Measurements from ENCODE around the gene ASB13. TPM values are rescaled to one million over a fixed set of nuclear protein-coding genes. Genes with fewer than 3 reads are reported as not detected.

ASB13 gene
- total RNA-seq, 1 donor = 14.8 TPM

GRCh38 chr10:5679606-5680005 is 13.2 kb upstream of the ASB13 start:
- peaks cover 5% of the 10 kb centered on the region for H3K4me1 ChIP-seq (ENCODE audit: insufficient read depth, low read length)
- no peak overlapping the region for H2AFZ ChIP-seq (ENCODE audit: low read length)
- H3K79me2 ChIP-seq (ENCODE audit: insufficient read depth, low read length) = no peaks in the 10 kb centered on the region
- peak; percentile 83 for DNase-seq (ENCODE audit: insufficient read length, low spot score, missing footprints)
- H4K20me1 ChIP-seq (ENCODE audit: insufficient read depth, low read length) = no peaks in the 10 kb centered on the region
- peak; percentile 46 for TF ChIP-seq CTCF (IDR thresholded peaks at IDR 0.05; ENCODE audit: extremely low read depth, low read depth, low read length)
- H3K27ac ChIP-seq (ENCODE audit: low read depth, low read length) = no peak overlapping the region
- H3K4me2 ChIP-seq (ENCODE audit: insufficient read depth, low read length) = no peak overlapping the region
- no peaks in the 10 kb centered on the region for H3K36me3 ChIP-seq (ENCODE audit: insufficient read depth, low read length)
- H3K4me3 ChIP-seq (ENCODE audit: insufficient read depth, low read length) = no peak overlapping the region
- no peaks in the 10 kb centered on the region for H3K9me3 ChIP-seq (ENCODE audit: low read depth, low read length)
- peaks cover 8% of the 10 kb centered on the region for H3K27me3 ChIP-seq (ENCODE audit: insufficient read depth, low read length)

- no peak for TF ChIP-seq CTCF (IDR thresholded peaks at IDR 0.05; ENCODE audit: extremely low read depth, low read depth, low read length)
- no peak overlapping the region for H2AFZ ChIP-seq (ENCODE audit: low read length)
- H3K4me2 ChIP-seq (ENCODE audit: insufficient read depth, low read length) = no peak overlapping the region
Observed at GRCh38 chr10:5679037-5679435, 12.6 kb upstream of the ASB13 start.

GRCh38 chr10:5678397-5679036 is 12.1 kb upstream of the ASB13 start:
- no peak overlapping the region for H3K4me2 ChIP-seq (ENCODE audit: insufficient read depth, low read length)
- H3K79me2 ChIP-seq (ENCODE audit: insufficient read depth, low read length) = no peaks in the 10 kb centered on the region
- no peaks in the 10 kb centered on the region for H3K36me3 ChIP-seq (ENCODE audit: insufficient read depth, low read length)
- H3K27me3 ChIP-seq (ENCODE audit: insufficient read depth, low read length) = peaks cover 8% of the 10 kb centered on the region
- peak overlapping the region; percentile 42 for H2AFZ ChIP-seq (ENCODE audit: low read length)
- H3K27ac ChIP-seq (ENCODE audit: low read depth, low read length) = no peak overlapping the region
- DNase-seq (ENCODE audit: insufficient read length, low spot score, missing footprints) = no peak
- H3K9me3 ChIP-seq (ENCODE audit: low read depth, low read length) = no peaks in the 10 kb centered on the region
- TF ChIP-seq CTCF (IDR thresholded peaks at IDR 0.05; ENCODE audit: extremely low read depth, low read depth, low read length) = no peak
- H4K20me1 ChIP-seq (ENCODE audit: insufficient read depth, low read length) = no peaks in the 10 kb centered on the region
- no peaks in the 10 kb centered on the region for H3K4me1 ChIP-seq (ENCODE audit: insufficient read depth, low read length)
- no peak overlapping the region for H3K4me3 ChIP-seq (ENCODE audit: insufficient read depth, low read length)

More at GRCh38 chr10:5679037-5679435, 12.6 kb upstream of the ASB13 start:
- H3K9me3 ChIP-seq (ENCODE audit: low read depth, low read length) = no peaks in the 10 kb centered on the region
- no peak overlapping the region for H3K27ac ChIP-seq (ENCODE audit: low read depth, low read length)
- H3K27me3 ChIP-seq (ENCODE audit: insufficient read depth, low read length) = peaks cover 8% of the 10 kb centered on the region
- H3K4me3 ChIP-seq (ENCODE audit: insufficient read depth, low read length) = no peak overlapping the region
- H3K36me3 ChIP-seq (ENCODE audit: insufficient read depth, low read length) = no peaks in the 10 kb centered on the region
- no peak for DNase-seq (ENCODE audit: insufficient read length, low spot score, missing footprints)
- no peaks in the 10 kb centered on the region for H4K20me1 ChIP-seq (ENCODE audit: insufficient read depth, low read length)
- no peaks in the 10 kb centered on the region for H3K79me2 ChIP-seq (ENCODE audit: insufficient read depth, low read length)
- peaks cover 2% of the 10 kb centered on the region for H3K4me1 ChIP-seq (ENCODE audit: insufficient read depth, low read length)

GRCh38 chr10:5670662-5671375 is 4.4 kb upstream of the ASB13 start:
- H3K79me2 ChIP-seq (ENCODE audit: insufficient read depth, low read length) = no peaks in the 10 kb centered on the region
- no peak overlapping the region for H3K4me3 ChIP-seq (ENCODE audit: insufficient read depth, low read length)
- TF ChIP-seq CTCF (IDR thresholded peaks at IDR 0.05; ENCODE audit: extremely low read depth, low read depth, low read length) = no peak
- no peak overlapping the region for H2AFZ ChIP-seq (ENCODE audit: low read length)
- no peak for DNase-seq (ENCODE audit: insufficient read length, low spot score, missing footprints)
- H3K36me3 ChIP-seq (ENCODE audit: insufficient read depth, low read length) = no peaks in the 10 kb centered on the region
- H3K4me2 ChIP-seq (ENCODE audit: insufficient read depth, low read length) = no peak overlapping the region
- H3K4me1 ChIP-seq (ENCODE audit: insufficient read depth, low read length) = peaks cover 4% of the 10 kb centered on the region
- H3K27ac ChIP-seq (ENCODE audit: low read depth, low read length) = no peak overlapping the region
- H3K9me3 ChIP-seq (ENCODE audit: low read depth, low read length) = peaks cover 6% of the 10 kb centered on the region
- no peaks in the 10 kb centered on the region for H4K20me1 ChIP-seq (ENCODE audit: insufficient read depth, low read length)
- H3K27me3 ChIP-seq (ENCODE audit: insufficient read depth, low read length) = peaks cover 13% of the 10 kb centered on the region
